ENCODE results near the gene GPX8. TPM values are rescaled to one million over a fixed set of nuclear protein-coding genes. Genes with fewer than 3 reads are reported as not detected.

GPX8 gene
- total and polyA plus RNA-seq, 9 donors = 14.4 to 58.8 (median 29.8) TPM

- intact Hi-C loops (cut with DNase I) = loop anchor here in 1 of 4 donors (10.0 kb wide), 1 partner anchor 229 kb away; no protein-coding TSS in a partner anchor
- Histone ChIP-seq H3K36me3 (no peaks in the 10 kb centered on the region), H3K4me3 (no peak overlapping the region), H3K4me1 (ENCODE audit: insufficient read depth) (no peaks in the 10 kb centered on the region), H3K27me3 (no peaks in the 10 kb centered on the region), H3K9me3 (no peaks in the 10 kb centered on the region), H3K27ac (no peak overlapping the region)
- DNase-seq = no peak
- 74 to 85% (median 80%) methylated on average over 5 of the region's 5 CpGs for whole genome bisulfite sequencing, 3 donors
- TF ChIP-seq CTCF (IDR thresholded peaks at IDR 0.05) = no peak
- TF ChIP-seq POLR2A (IDR thresholded peaks at IDR 0.05) = no peak
These were observed 25.8 kb upstream of the GPX8 start for GRCh38 chr5:55134053-55134722.

DNA sequence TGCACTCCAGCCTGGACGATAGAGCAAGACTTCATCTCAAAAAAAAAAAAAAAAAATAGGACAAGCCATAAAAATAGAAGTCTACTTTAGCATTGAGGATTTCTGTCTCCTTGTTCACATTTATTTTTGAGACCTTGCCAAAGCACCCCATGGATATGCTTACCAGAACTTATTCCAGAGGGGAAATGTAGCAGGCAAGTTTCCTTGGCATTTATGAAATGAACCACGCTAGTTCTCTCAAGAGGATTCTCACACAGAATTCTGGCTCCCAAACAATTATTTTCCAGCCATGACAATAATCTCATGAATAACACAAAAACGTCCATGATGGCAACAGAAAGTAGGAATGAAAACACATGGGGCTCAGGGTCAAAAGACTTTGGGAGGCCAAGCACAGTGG, 23.4 kb upstream of the GPX8 start:
- H3K4me1 ChIP-seq (ENCODE audit: insufficient read depth) = no peaks in the 10 kb centered on the region
- H3K36me3 ChIP-seq = no peaks in the 10 kb centered on the region
- intact Hi-C loops (cut with DNase I) = loop anchor here in 1 of 4 donors (10.0 kb wide), 1 partner anchor 232 kb away; no protein-coding TSS in a partner anchor
- H3K27ac ChIP-seq = no peak overlapping the region
- no peaks in the 10 kb centered on the region for H3K9me3 ChIP-seq
- no peak for DNase-seq
- H3K27me3 ChIP-seq = no peaks in the 10 kb centered on the region
- no peak overlapping the region for H3K4me3 ChIP-seq
- WGBS, 3 donors = 49 to 62% (median 53%) methylated on average over 3 of the region's 3 CpGs
- no peak for TF ChIP-seq EP300 (IDR thresholded peaks at IDR 0.05)
- no peak for TF ChIP-seq POLR2A (IDR thresholded peaks at IDR 0.05)
- TF ChIP-seq CTCF (IDR thresholded peaks at IDR 0.05) = no peak

DNA sequence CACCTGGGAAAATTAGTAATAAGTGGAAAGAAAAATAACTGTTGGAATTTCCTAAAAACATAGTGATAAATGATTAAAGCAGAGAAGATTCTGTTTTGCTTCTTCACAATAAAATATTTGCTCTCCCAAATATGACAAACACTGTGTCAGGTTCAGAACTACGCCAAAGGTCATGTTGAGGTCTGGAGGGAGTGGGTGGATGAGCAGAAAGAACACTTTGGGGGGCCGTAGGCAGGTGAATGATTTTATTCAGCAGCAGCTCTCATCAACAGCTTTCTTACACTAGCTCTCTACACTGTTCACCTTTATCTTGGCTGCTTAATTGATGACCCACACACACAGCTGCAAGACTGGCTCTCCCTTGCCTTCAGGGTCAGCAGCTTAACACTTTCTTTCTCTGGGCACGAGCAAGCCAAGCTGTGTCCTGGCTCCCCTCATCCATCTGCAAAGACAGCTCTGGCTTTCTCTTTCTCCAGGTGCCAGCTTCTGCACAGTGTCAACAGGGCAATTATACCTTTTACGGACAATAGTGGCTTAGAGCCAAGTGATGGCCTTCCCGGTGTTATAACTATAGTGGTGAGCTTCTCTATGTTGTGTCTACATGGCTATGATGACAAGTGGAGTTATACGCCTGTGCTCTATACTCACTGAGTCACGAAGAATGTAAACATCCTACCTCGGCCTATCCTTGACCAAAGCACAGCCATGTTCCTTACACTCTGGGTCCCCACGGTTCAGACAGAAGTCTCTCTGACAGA, 18.9 kb upstream of the GPX8 start:
- H3K27ac ChIP-seq = no peak overlapping the region
- no peaks in the 10 kb centered on the region for H3K27me3 ChIP-seq
- H3K36me3 ChIP-seq = no peaks in the 10 kb centered on the region
- no peaks in the 10 kb centered on the region for H3K9me3 ChIP-seq
- DNase-seq = no peak
- intact Hi-C loops (cut with DNase I) = loop anchor here in 1 of 4 donors (10.0 kb wide), 1 partner anchor 236 kb away; no protein-coding TSS in a partner anchor
- no peaks in the 10 kb centered on the region for H3K4me1 ChIP-seq (ENCODE audit: insufficient read depth)
- no peak for TF ChIP-seq CTCF (IDR thresholded peaks at IDR 0.05)
- TF ChIP-seq EP300 (IDR thresholded peaks at IDR 0.05) = no peak
- no peak for TF ChIP-seq POLR2A (IDR thresholded peaks at IDR 0.05)
- WGBS, 3 donors = 39 to 56% (median 41%) methylated on average over 9 of the region's 9 CpGs
- H3K4me3 ChIP-seq = no peak overlapping the region

GRCh38 chr5:55141945-55142690, 17.9 kb upstream of the GPX8 start:
- Histone ChIP-seq H3K36me3 (no peaks in the 10 kb centered on the region), H3K27me3 (no peaks in the 10 kb centered on the region), H3K27ac (no peak overlapping the region), H3K4me3 (no peak overlapping the region), H3K4me1 (ENCODE audit: insufficient read depth) (no peaks in the 10 kb centered on the region), H3K9me3 (no peaks in the 10 kb centered on the region)
- WGBS, 3 donors = 90 to 94% (median 92%) methylated on average over 9 of the region's 9 CpGs
- no peak for DNase-seq
- intact Hi-C loops (cut with DNase I) = loop anchor here in 1 of 4 donors (10.0 kb wide), 1 partner anchor 237 kb away; no protein-coding TSS in a partner anchor
- TF ChIP-seq POLR2A (IDR thresholded peaks at IDR 0.05) (no peak), EP300 (IDR thresholded peaks at IDR 0.05) (no peak), CTCF (IDR thresholded peaks at IDR 0.05) (no peak)
